GM19025 (cell line): ENCODE measurements around the gene APOL3.
"Not testable (repeated sequence)": the region's sequence is repeated elsewhere in the genome, so short reads cannot be mapped to it uniquely, and the experiment has no call there.

Experiments used
- ATAC-seq: cut with Tn5 transposase; IDR thresholded peaks from one replicate; pipeline ENCODE4 v1.9.1; 2021; ENCODE audit warnings: mild to moderate bottlenecking, low read depth, moderate library complexity; ENCODE audit not compliant: unreplicated experiment

Gene APOL3, protein sequence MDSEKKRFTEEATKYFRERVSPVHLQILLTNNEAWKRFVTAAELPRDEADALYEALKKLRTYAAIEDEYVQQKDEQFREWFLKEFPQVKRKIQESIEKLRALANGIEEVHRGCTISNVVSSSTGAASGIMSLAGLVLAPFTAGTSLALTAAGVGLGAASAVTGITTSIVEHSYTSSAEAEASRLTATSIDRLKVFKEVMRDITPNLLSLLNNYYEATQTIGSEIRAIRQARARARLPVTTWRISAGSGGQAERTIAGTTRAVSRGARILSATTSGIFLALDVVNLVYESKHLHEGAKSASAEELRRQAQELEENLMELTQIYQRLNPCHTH

GRCh38 chr22:36160499-36160942 is at the start of gene APOL3:
Gene APOL3 (minus strand): TSS chr22:36160755. CDS start chr22:36149055, 11,700 bp downstream.
- ATAC-seq, result no peak

- no peak for ATAC-seq
These were observed 49.7 kb upstream of the APOL3 start for GRCh38 chr22:36210224-36210623.

DNA sequence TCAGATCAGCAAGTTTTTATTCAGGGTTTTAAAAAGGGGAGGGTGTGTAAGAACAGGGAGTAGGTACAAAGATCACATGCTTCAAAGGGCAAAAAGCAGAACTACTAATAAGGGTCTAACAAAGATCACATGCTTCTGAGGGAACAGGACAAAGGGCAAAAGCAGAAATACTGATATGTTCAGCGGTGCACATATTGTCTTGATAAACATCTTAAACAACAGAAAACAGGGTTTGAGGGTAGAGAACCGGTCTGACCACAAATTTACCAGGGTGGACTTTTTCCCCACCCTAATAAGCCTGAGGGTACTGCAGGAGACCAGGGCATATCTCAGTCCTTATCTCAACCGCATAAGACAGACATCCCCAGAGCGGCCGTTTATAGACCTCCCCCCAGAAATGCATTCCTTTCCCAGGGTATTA is 48.9 kb upstream of the APOL3 start:
- not testable (repeated sequence) for ATAC-seq

DNA sequence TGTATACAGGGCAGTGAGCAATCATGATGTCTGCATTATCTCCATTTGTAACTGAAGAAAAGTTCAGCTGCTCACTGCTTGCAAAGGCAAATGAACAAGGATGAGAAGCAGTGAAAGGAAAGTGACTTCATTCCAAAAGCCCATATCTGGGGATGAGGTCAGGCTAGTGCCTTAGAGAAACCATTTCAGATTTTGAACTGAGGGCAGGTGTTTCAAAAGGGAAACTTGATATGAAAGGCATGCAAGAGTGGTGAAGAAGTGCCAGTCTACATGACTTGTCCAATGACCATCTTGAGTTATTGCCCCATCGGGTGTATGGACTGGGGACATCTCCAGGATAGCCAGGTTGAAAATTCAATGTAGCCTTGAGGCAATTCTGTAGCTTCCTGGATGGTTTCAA is 48.4 kb upstream of the APOL3 start:
- no peak for ATAC-seq

GRCh38 chr22:36208162-36208765 is 47.7 kb upstream of the APOL3 start:
- ATAC-seq, result no peak

DNA sequence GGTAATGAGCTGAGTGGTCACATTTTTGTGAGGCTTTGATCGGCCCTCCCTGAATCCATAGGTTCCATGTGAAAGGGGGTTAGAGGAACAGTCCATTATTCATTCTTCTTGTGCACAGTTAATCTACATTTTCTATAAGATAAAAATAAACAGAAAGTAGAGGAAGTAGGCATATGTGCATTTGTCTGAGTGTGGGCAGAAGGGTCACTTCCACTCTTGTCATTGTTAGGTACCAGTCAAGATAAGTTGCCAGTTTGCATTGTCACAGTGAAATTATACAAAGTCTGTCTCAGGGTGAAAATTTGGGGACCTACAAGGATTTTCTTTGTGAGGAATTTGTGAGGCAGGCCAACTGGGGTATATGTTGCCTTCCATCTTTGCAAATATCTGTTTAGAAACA is 45.7 kb upstream of the APOL3 start:
- no peak for ATAC-seq

DNA sequence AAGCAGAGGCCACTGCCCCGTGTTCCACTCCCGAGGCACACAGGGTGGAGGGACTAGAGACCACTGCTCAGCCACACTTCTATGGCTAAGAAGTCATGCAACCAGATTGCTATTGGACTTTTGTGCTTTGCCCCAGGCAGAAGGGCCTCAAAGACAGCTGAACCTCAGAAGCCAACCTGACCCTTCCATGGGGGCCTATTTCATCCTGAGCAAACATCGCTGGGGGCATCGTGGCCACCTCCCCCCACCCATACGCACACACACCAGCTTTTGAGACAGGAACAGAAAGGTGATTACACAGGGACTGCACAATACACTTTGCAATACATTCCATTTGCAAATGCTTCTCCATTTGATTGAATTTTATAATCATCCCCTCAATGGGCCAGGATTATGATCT is 45.0 kb upstream of the APOL3 start:
- not testable (repeated sequence) for ATAC-seq

GRCh38 chr22:36204632-36205015 is 44.1 kb upstream of the APOL3 start:
- ATAC-seq, result no peak

DNA sequence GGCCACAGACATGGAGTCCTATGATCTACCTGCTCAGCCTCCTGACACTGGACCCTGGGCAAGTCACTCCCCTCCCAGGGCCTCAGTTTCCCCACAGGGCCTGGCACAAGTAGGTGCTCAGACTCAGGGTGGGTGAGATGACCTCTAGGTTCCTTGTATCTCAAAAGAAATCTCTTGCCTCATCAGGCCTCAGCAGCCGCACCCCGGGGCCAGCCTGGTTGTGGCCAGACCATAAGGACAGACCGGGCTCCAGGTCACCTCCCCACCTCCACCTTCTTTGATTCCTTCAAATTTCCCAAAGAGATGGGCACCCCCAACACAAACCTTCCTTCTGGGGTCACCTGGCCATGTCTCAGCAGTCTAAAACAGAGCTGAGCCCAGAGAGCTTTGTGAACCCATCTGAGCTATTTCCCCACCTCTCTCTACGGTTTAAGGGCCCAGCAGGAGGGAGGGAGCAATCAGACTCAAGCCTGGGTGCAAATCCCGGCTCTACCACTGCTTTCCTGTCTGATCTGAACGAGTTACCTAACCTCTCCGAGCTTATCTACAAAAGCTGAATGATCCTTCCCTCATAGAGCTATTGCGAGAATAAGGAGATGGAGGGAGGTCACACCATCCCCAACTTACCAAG is 43.6 kb upstream of the APOL3 start:
- ATAC-seq, result no peak

DNA sequence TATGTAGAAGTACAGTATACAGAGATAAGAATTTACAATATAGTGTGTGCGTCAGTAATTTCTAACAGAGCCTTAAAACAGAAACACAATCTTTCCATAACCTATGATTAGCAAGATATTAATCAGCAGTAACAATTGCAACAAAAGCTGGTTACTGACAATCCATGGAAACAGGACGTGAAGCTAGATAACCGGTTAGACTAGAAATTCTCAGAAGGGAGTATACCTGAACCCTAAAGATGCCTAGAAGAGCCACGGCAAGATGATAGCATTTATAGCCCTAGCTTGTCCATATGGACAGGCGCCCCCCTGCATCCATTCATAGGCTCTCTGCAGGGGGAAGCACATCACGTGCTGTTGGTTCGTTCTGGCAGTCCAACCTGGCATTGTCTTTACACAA is 42.9 kb upstream of the APOL3 start:
- ATAC-seq, result not testable (repeated sequence)

GRCh38 chr22:36202906-36203305 is 42.4 kb upstream of the APOL3 start:
- not testable (repeated sequence) for ATAC-seq

DNA sequence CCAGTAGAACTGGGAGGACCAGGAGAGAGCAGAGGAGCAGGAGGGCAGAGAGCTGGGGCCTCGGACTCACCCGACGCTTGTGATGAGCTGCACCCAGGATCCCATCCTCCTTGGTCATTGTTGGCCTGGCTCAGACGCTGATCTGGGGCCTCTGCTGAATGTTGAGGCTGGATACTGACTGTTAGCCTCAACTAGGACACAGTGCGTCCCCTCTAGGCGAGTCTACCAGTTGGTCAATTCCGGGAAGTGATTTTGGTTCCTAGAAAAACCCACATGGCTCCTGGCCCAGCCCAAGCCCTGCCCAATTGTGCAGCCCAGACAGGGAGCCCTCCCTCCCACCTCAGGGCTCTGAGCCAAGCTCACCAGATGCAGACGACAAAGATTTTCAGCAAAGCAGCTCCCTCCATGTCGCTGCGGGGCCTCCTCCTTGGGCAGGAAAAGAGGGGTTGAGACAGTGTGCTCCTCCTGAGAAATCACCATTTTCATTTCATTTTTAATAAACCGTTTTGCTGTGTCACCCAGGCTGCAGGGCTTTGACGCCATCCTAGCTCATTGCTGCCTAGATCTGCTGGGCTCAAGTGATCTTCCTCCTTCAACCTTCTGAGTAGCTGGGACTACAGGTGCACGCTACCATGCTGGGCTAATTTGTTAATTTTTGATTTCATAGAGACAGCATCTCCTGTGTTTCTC is 41.2 kb upstream of the APOL3 start, which contains the start of gene APOL4:
Gene APOL4 (minus strand): TSS at position 180 of the 690 bp plus-strand sequence. CDS start 75 bp downstream, at position 105.
- no peak for ATAC-seq

- not testable (repeated sequence) for ATAC-seq
These were observed 40.5 kb upstream of the APOL3 start for GRCh38 chr22:36201025-36201424.

GRCh38 chr22:36199001-36199551 is 38.5 kb upstream of the APOL3 start:
- no peak for ATAC-seq

GRCh38 chr22:36198536-36198935 is 38.0 kb upstream of the APOL3 start:
- no peak for ATAC-seq

- ATAC-seq, result no peak
These were observed 37.1 kb upstream of the APOL3 start for GRCh38 chr22:36197514-36198146.

GRCh38 chr22:36197065-36197440 is 36.5 kb upstream of the APOL3 start:
- ATAC-seq, result no peak

DNA sequence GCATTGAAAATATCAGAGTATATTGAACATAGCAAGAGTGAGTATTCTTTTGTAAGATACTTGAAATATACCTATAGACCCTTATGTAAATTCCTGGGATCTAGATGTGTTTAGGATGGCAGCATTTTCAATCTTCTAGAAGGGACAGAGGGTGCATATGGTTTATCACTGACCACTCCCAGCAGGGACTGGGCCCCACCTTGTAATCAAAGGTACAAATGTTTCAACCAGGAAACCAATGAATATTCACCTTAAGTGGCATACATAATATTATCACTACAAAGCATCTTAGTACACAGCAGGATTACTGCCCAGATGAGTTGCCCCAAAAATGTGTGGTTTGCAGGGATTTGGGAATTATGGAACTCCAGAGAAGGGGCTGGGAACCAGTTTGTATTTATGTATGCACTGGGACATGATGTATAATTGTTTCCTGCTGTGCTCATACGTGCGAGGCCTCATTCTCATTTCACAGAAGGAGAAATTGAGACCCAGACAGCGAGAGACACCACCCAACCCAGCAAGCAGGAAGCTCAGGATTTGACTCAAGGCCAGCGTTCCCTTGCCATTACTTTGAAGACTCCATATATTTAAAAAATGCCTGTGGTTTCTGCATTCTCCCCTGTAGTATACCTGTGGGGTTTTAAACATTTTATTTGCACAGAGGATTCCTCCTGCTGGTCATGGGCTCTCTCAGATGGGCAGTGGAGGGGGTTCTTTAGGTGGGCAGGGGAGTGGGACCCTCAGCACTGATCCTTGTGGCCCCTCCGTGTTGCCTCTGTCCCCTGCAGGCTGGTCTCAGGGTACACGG is 35.9 kb upstream of the APOL3 start:
- no peak for ATAC-seq

DNA sequence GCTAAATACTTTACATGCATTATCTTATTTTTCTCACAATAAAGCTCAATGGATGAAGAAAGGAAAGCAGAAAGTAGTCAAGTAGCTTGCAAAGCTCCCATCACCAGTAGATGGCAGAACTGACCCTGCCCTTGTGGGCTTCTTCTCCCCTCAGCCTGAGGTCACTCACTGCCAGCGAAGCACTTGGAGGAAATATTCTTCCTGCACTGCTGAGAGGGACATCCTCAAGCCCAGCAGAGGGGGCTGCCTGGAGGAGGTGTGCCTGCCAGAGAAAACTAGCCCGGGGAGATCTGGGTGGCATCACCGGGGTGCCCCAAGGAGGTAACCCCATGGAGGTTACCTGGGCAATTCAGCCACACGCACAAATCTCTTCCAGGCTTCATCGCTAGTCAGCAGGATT is 34.4 kb upstream of the APOL3 start:
- ATAC-seq, result no peak
